ENCODE data around the gene HDDC2.

Gene HDDC2

DNA sequence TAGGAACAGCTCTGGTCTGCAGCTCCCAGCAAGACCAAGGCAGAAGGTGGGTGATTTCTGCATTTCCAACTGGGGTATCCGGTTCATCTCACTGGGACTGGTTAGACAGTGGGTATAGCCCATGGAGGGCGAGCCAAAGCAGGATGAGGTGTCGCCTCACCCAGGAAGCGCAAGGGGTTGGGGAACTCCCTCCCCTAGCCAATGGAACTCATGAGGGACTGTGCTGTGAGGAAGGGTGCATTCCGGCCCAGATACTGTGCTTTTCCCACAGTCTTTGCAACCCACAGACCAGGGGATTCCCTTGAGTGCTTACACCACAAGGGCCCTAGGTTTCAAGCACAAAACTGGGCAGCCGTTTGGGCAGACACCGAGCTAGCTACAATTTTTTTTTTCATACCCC lies 21.8 kb downstream of the HDDC2 start:
- H3F3A ChIP-seq (ENCODE audit: insufficient read depth, low read length): no peaks in the 10 kb centered on the region
- no peak overlapping the region for H3K4me2 ChIP-seq (ENCODE audit: low read depth, low read length)
- no peak for TF ChIP-seq EZH2phosphoT487 (IDR thresholded peaks at IDR 0.05; ENCODE audit: low read length)
- TF ChIP-seq EZH2 (optimal IDR thresholded peaks at IDR 0.05; ENCODE audit: low read depth, low read length): no peak
- TF ChIP-seq, protein P1, sequence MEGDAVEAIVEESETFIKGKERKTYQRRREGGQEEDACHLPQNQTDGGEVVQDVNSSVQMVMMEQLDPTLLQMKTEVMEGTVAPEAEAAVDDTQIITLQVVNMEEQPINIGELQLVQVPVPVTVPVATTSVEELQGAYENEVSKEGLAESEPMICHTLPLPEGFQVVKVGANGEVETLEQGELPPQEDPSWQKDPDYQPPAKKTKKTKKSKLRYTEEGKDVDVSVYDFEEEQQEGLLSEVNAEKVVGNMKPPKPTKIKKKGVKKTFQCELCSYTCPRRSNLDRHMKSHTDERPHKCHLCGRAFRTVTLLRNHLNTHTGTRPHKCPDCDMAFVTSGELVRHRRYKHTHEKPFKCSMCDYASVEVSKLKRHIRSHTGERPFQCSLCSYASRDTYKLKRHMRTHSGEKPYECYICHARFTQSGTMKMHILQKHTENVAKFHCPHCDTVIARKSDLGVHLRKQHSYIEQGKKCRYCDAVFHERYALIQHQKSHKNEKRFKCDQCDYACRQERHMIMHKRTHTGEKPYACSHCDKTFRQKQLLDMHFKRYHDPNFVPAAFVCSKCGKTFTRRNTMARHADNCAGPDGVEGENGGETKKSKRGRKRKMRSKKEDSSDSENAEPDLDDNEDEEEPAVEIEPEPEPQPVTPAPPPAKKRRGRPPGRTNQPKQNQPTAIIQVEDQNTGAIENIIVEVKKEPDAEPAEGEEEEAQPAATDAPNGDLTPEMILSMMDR (IDR thresholded peaks at IDR 0.05; ENCODE audit: low read length): no peak
- no peaks in the 10 kb centered on the region for H3K27me3 ChIP-seq (replicated peaks; ENCODE audit: insufficient read depth, low read length)
- no peak overlapping the region for H2AFZ ChIP-seq (ENCODE audit: low read length)
- H4K20me1 ChIP-seq (ENCODE audit: insufficient read depth, low read length): no peaks in the 10 kb centered on the region
- H3K9ac ChIP-seq (ENCODE audit: low read length): no peak overlapping the region
- no peak overlapping the region for H3K4me3 ChIP-seq (ENCODE audit: low read length)
- no peaks in the 10 kb centered on the region for H3K36me3 ChIP-seq (replicated peaks; ENCODE audit: insufficient read depth, low read length)
- H3K4me1 ChIP-seq (ENCODE audit: low read length): no peaks in the 10 kb centered on the region
- no peaks in the 10 kb centered on the region for H3K79me2 ChIP-seq (ENCODE audit: low read length)
- no peaks in the 10 kb centered on the region for H3K9me3 ChIP-seq (replicated peaks; ENCODE audit: insufficient read depth, low read length)
- DNase-seq: no peak
- no peak overlapping the region for H3K27ac ChIP-seq (ENCODE audit: low read length)
- no peaks in the 10 kb centered on the region for H3K9me2 ChIP-seq (replicated peaks; ENCODE audit: insufficient read depth, low read length)

DNA sequence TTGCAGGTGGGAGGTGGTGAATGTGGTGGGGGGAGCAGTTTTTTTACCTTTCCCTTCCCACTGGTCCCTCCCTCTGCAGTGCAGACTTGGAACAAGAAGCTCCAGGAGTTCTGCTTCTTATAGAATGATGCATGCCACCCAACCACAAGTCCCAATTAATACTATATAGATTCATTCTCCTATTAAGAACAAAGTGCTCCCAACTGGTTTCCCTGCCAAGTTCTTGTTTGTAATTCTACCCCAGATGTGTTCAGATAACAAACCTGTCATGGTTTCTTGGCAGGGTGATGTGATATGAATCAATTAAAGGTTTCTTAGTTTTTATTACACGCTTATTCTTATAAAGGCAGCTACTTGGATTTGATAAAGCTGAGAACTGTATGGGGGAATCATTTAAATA lies 23.9 kb downstream of the HDDC2 start:
- no peak overlapping the region for H3K9ac ChIP-seq (ENCODE audit: low read length)
- no peak for DNase-seq
- no peaks in the 10 kb centered on the region for H3F3A ChIP-seq (ENCODE audit: insufficient read depth, low read length)
- H3K27me3 ChIP-seq (replicated peaks; ENCODE audit: insufficient read depth, low read length): no peaks in the 10 kb centered on the region
- no peak overlapping the region for H3K27ac ChIP-seq (ENCODE audit: low read length)
- H3K9me2 ChIP-seq (replicated peaks; ENCODE audit: insufficient read depth, low read length): no peaks in the 10 kb centered on the region
- no peaks in the 10 kb centered on the region for H4K20me1 ChIP-seq (ENCODE audit: insufficient read depth, low read length)
- TF ChIP-seq, protein P1 (IDR thresholded peaks at IDR 0.05; ENCODE audit: low read length): no peak
- no peak for TF ChIP-seq EZH2phosphoT487 (IDR thresholded peaks at IDR 0.05; ENCODE audit: low read length)
- TF ChIP-seq EZH2 (optimal IDR thresholded peaks at IDR 0.05; ENCODE audit: low read depth, low read length): no peak
- H3K36me3 ChIP-seq (replicated peaks; ENCODE audit: insufficient read depth, low read length): no peaks in the 10 kb centered on the region
- no peaks in the 10 kb centered on the region for H3K9me3 ChIP-seq (replicated peaks; ENCODE audit: insufficient read depth, low read length)
- no peak overlapping the region for H2AFZ ChIP-seq (ENCODE audit: low read length)
- H3K79me2 ChIP-seq (ENCODE audit: low read length): no peaks in the 10 kb centered on the region
- H3K4me1 ChIP-seq (ENCODE audit: low read length): no peaks in the 10 kb centered on the region
- no peak overlapping the region for H3K4me3 ChIP-seq (ENCODE audit: low read length)
- H3K4me2 ChIP-seq (ENCODE audit: low read depth, low read length): no peak overlapping the region

DNA sequence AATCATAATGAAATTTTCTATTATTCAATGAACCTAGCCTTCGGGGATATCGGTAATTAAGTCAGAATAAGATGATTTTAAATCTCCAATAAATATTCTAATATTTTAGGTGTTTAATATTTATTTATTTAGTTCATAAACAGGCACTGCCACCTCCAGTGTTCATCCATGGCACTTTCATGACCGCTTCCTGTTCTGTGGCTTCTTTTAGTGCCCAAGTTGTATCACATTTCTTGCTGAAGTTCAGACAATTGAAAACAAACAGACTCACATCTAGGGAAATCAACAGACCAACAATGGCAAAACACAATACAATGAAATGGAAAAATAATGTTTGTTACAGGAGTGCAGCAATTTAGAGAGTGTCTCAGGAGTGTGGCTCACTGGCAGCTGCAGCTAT lies 26.0 kb downstream of the HDDC2 start:
- Histone ChIP-seq H3K4me1 (ENCODE audit: low read length) (no peaks in the 10 kb centered on the region), H3K9me3 (replicated peaks; ENCODE audit: insufficient read depth, low read length) (no peaks in the 10 kb centered on the region), H3K79me2 (ENCODE audit: low read length) (no peaks in the 10 kb centered on the region), H3K27me3 (replicated peaks; ENCODE audit: insufficient read depth, low read length) (no peaks in the 10 kb centered on the region), H3K36me3 (replicated peaks; ENCODE audit: insufficient read depth, low read length) (no peaks in the 10 kb centered on the region), H3K9me2 (replicated peaks; ENCODE audit: insufficient read depth, low read length) (no peaks in the 10 kb centered on the region), H3K4me2 (ENCODE audit: low read depth, low read length) (no peak overlapping the region), H2AFZ (ENCODE audit: low read length) (no peak overlapping the region), H3K9ac (ENCODE audit: low read length) (no peak overlapping the region), H3K4me3 (ENCODE audit: low read length) (no peak overlapping the region), H3K27ac (ENCODE audit: low read length) (no peak overlapping the region), H4K20me1 (ENCODE audit: insufficient read depth, low read length) (no peaks in the 10 kb centered on the region), H3F3A (ENCODE audit: insufficient read depth, low read length) (no peaks in the 10 kb centered on the region)
- TF ChIP-seq, protein P1 (IDR thresholded peaks at IDR 0.05; ENCODE audit: low read length): no peak
- TF ChIP-seq EZH2 (optimal IDR thresholded peaks at IDR 0.05; ENCODE audit: low read depth, low read length) (no peak), EZH2phosphoT487 (IDR thresholded peaks at IDR 0.05; ENCODE audit: low read length) (no peak)
- no peak for DNase-seq
